Prostate gland (tissue), 2 donors: ENCODE measurements around the gene TRAK1.

ENCODE experiments used
- CTCF ChIP-seq, 4 experiments: fragments of 200-600 bp in 2 of 4; fragments of 450-650 bp in 2 of 4; sonication (generic) in 2 of 4; IDR thresholded peaks; 1 replicate in 3 of 4; 2 replicates in 1 of 4; pipeline ENCODE4 v1.5.1; 2016 to 2019; ENCODE audit warnings: antibody characterized with exemption in 4 of 4, mild to moderate bottlenecking in 2 of 4, moderate library complexity in 2 of 4
- POLR2A ChIP-seq: fragments of 450-650 bp; IDR thresholded peaks from one replicate; pipeline ENCODE4 v1.6.1; 2016; ENCODE audit warnings: antibody characterized with exemption, mild to moderate bottlenecking
- POLR2AphosphoS5 ChIP-seq: sonication (generic); formaldehyde crosslinking; IDR thresholded peaks from one replicate; pipeline ENCODE4 v1.6.1; 2017; ENCODE audit warnings: antibody characterized with exemption

DNA sequence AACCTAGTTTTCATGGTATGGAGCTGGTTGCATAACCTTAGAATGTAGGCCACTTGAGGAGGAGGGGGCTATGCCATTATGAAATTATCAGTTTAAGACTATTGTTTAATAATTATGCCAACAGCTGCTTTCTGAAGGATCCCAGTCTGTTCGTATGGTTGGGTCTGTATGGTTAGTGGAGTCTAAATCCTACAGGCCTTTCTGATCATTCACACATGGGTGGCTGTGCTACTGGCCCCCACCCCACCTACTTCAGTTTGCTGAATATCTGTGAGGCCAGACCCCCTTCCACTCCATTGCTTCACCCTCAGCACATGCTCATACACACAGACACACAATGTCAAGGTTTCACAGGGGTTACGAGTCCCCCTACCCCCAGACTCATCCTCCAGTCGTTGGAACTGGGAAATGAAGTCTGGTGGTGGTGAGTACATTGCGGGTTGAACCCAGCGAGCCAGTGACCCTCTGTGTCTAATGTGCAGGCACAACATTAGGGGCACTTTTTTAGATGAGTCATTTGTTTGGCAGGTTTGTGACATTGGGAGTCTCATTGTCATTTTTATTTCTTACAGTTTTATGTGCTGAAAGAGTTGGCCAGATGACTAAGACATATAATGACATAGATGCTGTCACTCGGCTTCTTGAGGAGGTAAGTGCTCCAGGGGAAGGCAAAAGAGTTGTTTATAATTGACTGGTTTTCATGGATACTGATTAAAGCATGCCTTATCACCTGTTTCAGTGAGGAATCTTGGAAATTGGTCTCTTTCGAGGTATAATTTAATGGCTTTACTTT, 85.3 kb downstream of the TRAK1 start:
- TF ChIP-seq CTCF (IDR thresholded peaks at IDR 0.05) (no peak), POLR2A (no peak), POLR2AphosphoS5 (no peak)
